Measurements from ENCODE around the gene TMEM234. TPM values are rescaled to one million over a fixed set of nuclear protein-coding genes. Genes with fewer than 3 reads are reported as not detected.

The TMEM234 gene
- total RNA-seq (11.9 and 14.8 TPM in 2 replicates), polyA plus RNA-seq (27.4 and 38.6 TPM in 2 replicates)

DNA sequence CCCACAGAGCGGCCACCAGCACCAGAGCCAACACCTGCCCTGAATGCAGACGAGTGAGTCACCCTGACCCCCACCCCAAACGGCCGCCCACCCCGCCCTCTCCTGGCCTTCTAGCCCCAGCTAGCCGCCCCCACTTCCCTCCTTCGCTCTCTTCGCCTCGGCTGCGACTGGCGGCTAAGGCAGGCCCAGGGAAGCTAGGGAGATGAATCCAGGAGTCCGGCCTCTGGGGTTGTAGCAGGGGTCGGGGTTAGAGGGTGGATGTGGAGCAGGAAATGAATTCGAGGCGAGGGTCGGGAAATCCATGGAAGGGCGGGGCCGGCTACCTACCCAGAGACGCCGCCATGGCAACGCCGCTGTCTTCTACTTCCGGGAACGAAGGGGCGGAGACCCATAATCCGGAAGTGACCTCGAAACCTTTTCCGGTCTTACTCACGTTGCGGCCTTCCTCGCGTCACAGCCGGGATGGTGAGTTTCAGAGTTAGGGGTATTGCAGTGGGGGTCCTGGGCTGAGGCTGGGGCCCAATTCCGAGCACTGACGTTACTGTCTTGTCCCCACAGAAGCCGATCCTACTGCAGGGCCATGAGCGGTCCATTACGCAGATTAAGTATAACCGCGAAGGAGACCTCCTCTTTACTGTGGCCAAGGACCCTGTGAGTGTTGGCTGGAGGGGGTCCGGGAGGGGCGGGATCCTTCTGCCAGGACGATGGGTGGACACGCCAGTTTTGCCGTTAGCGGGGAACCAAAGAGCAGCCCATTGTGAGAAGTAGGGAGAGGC is at the start of gene TMEM234, which contains the start of gene EIF3I:
Gene TMEM234, minus strand, starts transcription at position 374 of the 776 bp plus-strand sequence. Its CDS starts 31 bp downstream, at position 343.
Gene EIF3I, plus strand, starts transcription at position 428 of the 776 bp plus-strand sequence. Its CDS starts 35 bp downstream, at position 463.
- peak; percentile 96 for DNase-seq (ENCODE audit: low spot score)
- no peaks in the 10 kb centered on the region for H4K20me1 ChIP-seq (ENCODE audit: insufficient read depth, poor library complexity, severe bottlenecking)
- no peaks in the 10 kb centered on the region for H3K27me3 ChIP-seq
- H3K79me2 ChIP-seq: peaks cover 44% of the 10 kb centered on the region
- no peaks in the 10 kb centered on the region for H3K9me2 ChIP-seq (replicated peaks; ENCODE audit: insufficient read depth)
- H3K9me3 ChIP-seq (ENCODE audit: low read depth): no peaks in the 10 kb centered on the region
- peaks cover 24% of the 10 kb centered on the region for H3K4me1 ChIP-seq (ENCODE audit: insufficient read depth)
- H3K36me3 ChIP-seq (replicated peaks; ENCODE audit: insufficient read depth, low read depth): no peaks in the 10 kb centered on the region
- TF ChIP-seq EZH2 (IDR thresholded peaks at IDR 0.05; ENCODE audit: borderline replicate concordance) (no peak), EZH2phosphoT487 (IDR thresholded peaks at IDR 0.05; ENCODE audit: low read depth, severe bottlenecking, unreplicated experiment) (no peak), CTCF (IDR thresholded peaks at IDR 0.05; ENCODE audit: poor library complexity) (no peak)
- 2% methylated on average over 45 of the region's 46 CpGs for WGBS (ENCODE audit: low lambda C conversion rate, missing lambda C conversion rate)
- peak within 1 kb of the TSS; percentile 94 for H3K4me2 ChIP-seq
- peak within 1 kb of the TSS; percentile 88 for H2AFZ ChIP-seq
- H3K27ac ChIP-seq: peak within 1 kb of the TSS; percentile 97
- peak within 1 kb of the TSS; percentile 65 for H3K4me3 ChIP-seq

DNA sequence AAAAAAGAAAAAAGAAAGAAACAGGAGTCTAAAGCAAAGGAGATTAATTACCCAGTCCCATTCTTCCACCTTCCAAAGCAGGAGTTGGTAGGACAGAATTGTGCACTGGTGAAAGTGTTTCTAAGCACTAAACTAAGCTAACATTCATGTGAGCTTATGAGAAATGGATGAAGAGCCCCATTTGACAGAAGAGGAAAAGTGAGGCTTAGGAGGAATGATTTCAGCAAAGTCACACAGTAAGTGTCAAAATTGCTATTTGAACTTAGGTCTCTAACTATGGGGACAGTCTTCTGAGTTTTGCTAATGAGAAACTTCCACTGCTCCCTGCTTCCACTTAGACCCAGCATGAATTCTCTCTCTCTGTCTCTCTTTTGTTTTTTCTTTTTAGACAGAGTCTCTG is 47.6 kb upstream of the TMEM234 start:
- Histone ChIP-seq H4K20me1 (ENCODE audit: insufficient read depth, poor library complexity, severe bottlenecking) (no peaks in the 10 kb centered on the region), H2AFZ (no peak overlapping the region), H3K9me2 (replicated peaks; ENCODE audit: insufficient read depth) (no peaks in the 10 kb centered on the region), H3K79me2 (no peaks in the 10 kb centered on the region), H3K4me3 (no peak overlapping the region), H3K36me3 (replicated peaks; ENCODE audit: insufficient read depth, low read depth) (no peaks in the 10 kb centered on the region), H3K9me3 (ENCODE audit: low read depth) (no peaks in the 10 kb centered on the region), H3K4me2 (no peak overlapping the region), H3K4me1 (ENCODE audit: insufficient read depth) (peaks cover 8% of the 10 kb centered on the region), H3K27ac (no peak overlapping the region), H3K27me3 (no peaks in the 10 kb centered on the region)
- TF ChIP-seq EZH2 (IDR thresholded peaks at IDR 0.05; ENCODE audit: borderline replicate concordance) (no peak), CTCF (IDR thresholded peaks at IDR 0.05; ENCODE audit: poor library complexity) (no peak), EZH2phosphoT487 (IDR thresholded peaks at IDR 0.05; ENCODE audit: low read depth, severe bottlenecking, unreplicated experiment) (no peak)
- no peak for DNase-seq (ENCODE audit: low spot score)

DNA sequence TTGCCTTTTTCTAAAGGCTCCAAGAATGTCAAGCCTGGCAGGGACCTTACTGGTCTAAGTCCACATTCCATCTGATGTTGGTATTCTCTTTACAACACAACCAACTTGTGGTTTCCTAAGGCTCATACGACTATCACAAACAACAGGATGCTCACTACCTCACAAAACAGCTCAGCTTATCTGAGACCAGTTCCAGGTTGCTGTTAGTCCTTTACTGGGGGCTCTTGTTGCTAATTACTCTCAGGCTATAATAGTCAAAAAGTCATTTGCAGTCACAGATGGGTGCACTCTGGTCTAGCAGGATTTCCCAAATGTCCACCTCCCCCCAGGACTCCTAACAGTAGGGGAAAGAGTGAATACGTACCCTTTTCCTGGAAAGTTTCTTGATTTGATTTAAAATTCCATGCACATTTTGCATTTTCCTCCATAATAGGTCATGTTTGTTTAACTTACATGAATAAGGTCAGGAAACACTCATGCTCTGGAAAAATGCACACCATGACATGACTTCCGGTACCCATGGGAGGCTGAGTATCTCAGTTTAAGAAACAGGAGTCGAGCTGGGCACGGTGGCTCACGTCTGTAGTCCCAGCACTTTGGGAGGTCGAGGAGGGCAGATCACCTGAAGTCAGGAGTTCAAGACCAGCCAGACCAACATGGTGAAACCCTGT is 44.9 kb upstream of the TMEM234 start:
- 76% methylated on average over 7 of the region's 7 CpGs for WGBS (ENCODE audit: low lambda C conversion rate, missing lambda C conversion rate)
- H3K27ac ChIP-seq: no peak overlapping the region

More for the DNA sequence above, 44.9 kb upstream of the TMEM234 start:
- Histone ChIP-seq H3K27me3 (no peaks in the 10 kb centered on the region), H3K4me3 (no peak overlapping the region), H3K9me3 (ENCODE audit: low read depth) (no peaks in the 10 kb centered on the region), H3K36me3 (replicated peaks; ENCODE audit: insufficient read depth, low read depth) (no peaks in the 10 kb centered on the region), H3K9me2 (replicated peaks; ENCODE audit: insufficient read depth) (no peaks in the 10 kb centered on the region), H3K4me2 (no peak overlapping the region), H2AFZ (no peak overlapping the region), H3K4me1 (ENCODE audit: insufficient read depth) (no peaks in the 10 kb centered on the region), H3K79me2 (no peaks in the 10 kb centered on the region), H4K20me1 (ENCODE audit: insufficient read depth, poor library complexity, severe bottlenecking) (no peaks in the 10 kb centered on the region)
- no peak for DNase-seq (ENCODE audit: low spot score)
- no peak for TF ChIP-seq EZH2phosphoT487 (IDR thresholded peaks at IDR 0.05; ENCODE audit: low read depth, severe bottlenecking, unreplicated experiment)
- TF ChIP-seq EZH2 (IDR thresholded peaks at IDR 0.05; ENCODE audit: borderline replicate concordance): no peak
- no peak for TF ChIP-seq CTCF (IDR thresholded peaks at IDR 0.05; ENCODE audit: poor library complexity)

Measured in hepatocyte (in vitro differentiated cells).